Hepatocyte (in vitro differentiated cells): Measurements from ENCODE around the gene REG3A.

Experiments used
- CTCF ChIP-seq: fragments of 200-600 bp; sonication (generic); IDR thresholded peaks from 2 replicates; pipeline ENCODE4 v1.5.1; 2016; ENCODE audit warnings: antibody characterized with exemption, mild to moderate bottlenecking; ENCODE audit not compliant: poor library complexity
- EZH2 ChIP-seq: fragments of 200-600 bp; sonication (generic); IDR thresholded peaks from 2 replicates; pipeline ENCODE4 v1.6.1; 2016; ENCODE audit warnings: antibody characterized with exemption, mild to moderate bottlenecking, borderline replicate concordance
- EZH2phosphoT487 ChIP-seq: fragments of 200-600 bp; sonication (generic); IDR thresholded peaks from one replicate; pipeline ENCODE4 v1.6.1; 2018; ENCODE audit warnings: antibody characterized with exemption, mild to moderate bottlenecking, low read depth, moderate library complexity; ENCODE audit not compliant: unreplicated experiment, severe bottlenecking

GRCh38 chr2:79131687-79132086 is 27.9 kb downstream of the REG3A start:
- TF ChIP-seq CTCF: no peak
- no peak for TF ChIP-seq EZH2
- no peak for TF ChIP-seq EZH2phosphoT487
